ENCODE measurements around the gene TNNT2.

The TNNT2 gene

DNA sequence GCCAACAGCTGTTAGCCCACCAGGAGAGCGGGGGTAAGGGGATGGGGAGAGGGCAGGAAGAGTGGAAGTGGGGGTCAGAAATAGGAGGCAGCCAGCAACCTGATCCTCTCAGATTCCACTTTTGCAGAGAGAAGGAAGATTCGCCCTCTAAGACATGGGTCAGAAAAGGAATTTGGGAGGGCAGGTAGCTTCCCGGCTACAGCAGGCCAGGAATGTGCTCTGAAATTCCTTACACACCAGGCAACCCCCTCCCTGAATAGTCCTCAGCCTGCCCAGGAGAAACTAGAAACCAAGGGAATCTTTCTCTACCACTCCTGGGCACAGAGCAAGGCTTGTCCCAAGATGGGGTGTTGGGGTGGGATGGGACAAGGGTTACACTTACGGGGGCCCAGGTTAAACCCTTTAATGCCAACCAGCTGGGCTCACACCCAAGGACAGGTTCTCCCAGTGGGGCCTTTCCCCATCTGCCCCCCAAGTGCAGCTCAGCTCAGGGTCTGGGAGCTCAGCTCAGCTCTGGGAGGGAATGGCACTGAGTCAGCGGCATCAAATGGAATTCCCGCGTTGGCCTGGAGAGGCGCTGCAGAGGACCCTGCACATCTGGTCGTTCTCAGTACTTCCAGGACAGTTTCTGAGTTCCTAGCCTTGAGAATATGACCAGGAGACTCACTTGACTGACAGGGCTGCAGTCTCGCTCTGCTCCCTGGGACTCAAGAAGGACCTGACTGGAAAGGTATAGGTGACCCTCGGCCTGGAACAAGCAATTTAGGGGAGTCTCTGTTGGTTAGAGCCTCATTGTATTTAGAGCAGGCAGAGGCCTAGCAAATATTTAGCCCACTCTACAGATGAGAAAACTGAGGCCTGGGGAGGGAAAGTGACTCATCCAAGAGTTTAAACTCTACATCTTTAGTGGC is 761 bp downstream of the TNNT2 start:
- no peak for DNase-seq (ENCODE audit: low spot score)

GRCh38 chr1:201376107-201376463 is 1.4 kb downstream of the TNNT2 start:
- DNase-seq (ENCODE audit: low spot score): no peak

DNA sequence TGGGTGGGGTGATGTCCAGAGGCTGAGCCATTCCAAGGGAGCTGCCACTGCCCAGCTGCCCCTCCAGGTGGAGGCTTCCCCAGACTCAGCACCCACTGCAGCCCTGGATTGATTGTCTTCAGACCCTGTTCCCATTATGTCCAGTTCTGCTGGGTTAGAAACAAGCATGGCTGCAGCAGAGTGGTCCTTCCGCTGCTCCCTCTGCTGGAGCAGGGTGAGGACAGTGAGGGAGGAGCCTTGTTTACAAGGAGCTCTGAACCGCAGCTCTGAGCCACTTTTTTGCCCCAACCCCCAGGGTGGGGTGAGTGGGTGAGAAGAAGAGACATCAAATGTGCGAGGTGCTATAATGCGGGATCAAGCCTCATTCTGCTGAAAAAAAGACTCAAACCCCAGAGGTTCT is 2.3 kb downstream of the TNNT2 start:
- no peak for DNase-seq (ENCODE audit: low spot score)

- no peak for DNase-seq (ENCODE audit: low spot score)
Measured at GRCh38 chr1:201374364-201374763, 3.1 kb downstream of the TNNT2 start.

- no peak for DNase-seq (ENCODE audit: low spot score)
Measured at GRCh38 chr1:201371792-201372191, 5.7 kb downstream of the TNNT2 start.

GRCh38 chr1:201371276-201371675 is 6.2 kb downstream of the TNNT2 start:
- DNase-seq (ENCODE audit: low spot score): no peak

GRCh38 chr1:201370500-201370899 is 7.0 kb downstream of the TNNT2 start:
- no peak for DNase-seq (ENCODE audit: low spot score)

DNA sequence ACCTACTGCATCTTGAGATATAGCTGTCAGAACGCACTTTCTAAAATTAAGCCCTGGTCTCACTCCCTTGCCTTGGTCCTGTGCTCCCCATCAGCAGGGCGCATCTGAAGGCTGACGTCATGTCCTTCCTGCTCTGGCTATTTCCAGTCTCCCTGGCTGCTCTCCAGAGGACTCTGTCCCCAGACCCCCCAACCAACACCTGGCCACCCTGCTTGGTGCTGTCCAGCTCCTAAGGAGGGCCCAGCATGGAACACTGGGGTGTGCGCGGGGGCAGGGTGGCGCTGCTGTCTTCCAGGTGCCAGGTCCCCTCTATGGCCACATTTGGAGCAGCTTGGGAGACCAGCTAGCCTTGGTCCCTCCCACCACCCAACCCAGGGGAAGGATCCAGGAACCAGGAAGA is 8.3 kb downstream of the TNNT2 start:
- DNase-seq (ENCODE audit: low spot score): no peak

DNA sequence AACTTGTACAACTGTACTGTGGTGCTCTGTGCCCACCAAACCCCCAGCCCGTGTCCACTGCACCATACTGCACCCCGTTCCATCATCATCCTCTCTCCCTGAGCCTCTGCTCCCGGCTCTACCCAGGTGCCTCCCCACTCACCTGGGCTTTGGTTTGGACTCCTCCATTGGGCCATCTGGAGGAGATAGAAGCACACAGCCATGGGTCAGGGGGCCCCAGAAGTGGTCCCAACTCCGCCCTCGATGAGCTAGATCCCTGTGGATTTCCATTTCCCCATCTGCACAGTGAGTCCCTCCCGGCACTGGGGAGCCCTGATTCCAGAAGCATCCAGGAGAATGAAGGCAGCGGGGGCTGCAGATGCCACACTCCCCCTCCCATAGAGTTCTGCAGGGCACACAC is 10.8 kb downstream of the TNNT2 start:
- no peak for DNase-seq (ENCODE audit: low spot score)

DNA sequence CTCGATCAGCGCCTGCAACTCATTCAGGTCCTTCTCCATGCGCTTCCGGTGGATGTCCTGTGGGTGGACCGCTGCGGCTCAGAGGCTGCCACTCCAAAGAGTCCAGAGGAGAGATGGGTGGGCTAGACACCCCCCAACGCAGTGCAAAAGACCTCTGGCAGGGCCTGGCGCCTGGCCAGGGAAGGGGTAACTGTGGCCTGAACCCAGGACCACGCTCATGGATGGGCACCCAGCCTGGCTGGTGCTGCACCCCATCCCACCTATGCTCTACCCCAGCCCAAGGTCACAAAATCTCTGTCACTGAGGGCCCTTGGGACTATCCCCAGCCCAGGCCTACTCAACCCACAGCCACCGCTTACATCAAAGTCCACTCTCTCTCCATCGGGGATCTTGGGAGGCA is 12.2 kb downstream of the TNNT2 start:
- no peak for DNase-seq (ENCODE audit: low spot score)

DNA sequence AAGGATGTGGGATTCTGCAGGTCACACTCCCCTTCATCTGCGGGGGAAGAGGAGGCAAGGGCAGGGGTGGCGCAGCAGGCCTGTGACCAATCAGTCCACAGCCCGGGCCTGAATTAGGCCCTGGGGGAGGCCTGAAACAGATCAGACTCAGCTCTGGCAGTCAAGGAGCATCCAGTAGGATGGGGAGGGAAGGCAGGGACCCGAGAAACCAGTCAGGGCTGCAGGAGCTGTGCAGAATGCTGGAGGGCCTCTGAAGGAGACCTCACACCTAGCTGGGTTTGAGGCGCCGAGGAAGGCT is 12.7 kb downstream of the TNNT2 start:
- DNase-seq (ENCODE audit: low spot score): no peak

GRCh38 chr1:201363467-201363866 is 14.0 kb downstream of the TNNT2 start:
- no peak for DNase-seq (ENCODE audit: low spot score)

- DNase-seq (ENCODE audit: low spot score): no peak
Measured at GRCh38 chr1:201362906-201363305, 14.6 kb downstream of the TNNT2 start.

DNA sequence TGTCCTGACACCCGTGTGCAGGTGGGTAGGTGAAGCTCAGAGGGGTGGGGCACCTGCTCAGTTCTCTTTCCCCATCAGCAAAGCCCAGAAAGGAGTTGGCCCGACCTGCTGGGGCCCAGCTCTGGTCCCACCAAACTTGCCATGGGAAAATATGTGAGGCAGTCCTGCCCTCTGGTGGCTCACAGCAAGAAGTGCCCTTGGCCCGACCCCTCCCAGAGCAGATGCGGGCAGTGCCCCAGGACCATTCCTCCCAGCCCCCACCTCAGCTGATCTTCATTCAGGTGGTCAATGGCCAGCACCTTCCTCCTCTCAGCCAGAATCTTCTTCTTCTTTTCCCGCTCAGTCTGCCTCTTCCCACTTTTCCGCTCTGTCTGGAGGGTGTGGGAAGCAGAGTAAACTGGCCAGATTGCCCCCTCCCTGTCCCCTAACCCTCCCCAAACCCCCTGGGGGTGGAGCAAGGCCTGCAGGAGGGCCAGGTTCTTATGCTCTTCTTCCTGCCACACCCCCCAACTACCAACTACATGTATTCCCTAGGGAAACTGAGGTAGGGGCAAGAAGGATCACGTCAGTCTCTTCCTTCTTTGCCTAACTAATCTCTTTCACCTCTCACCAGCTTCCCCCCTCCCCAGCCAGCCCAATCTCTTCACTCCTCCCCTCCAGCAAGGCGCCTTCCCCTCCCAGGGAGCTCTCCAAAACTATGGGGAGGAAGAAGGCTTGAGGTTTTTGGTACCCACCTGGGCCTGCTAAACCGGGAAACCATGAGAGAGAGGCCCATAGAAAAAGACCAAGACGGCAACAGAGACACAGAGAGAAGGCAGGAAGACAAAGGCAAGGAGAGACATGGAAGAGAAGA is 15.6 kb downstream of the TNNT2 start:
- DNase-seq (ENCODE audit: low spot score): no peak

DNA sequence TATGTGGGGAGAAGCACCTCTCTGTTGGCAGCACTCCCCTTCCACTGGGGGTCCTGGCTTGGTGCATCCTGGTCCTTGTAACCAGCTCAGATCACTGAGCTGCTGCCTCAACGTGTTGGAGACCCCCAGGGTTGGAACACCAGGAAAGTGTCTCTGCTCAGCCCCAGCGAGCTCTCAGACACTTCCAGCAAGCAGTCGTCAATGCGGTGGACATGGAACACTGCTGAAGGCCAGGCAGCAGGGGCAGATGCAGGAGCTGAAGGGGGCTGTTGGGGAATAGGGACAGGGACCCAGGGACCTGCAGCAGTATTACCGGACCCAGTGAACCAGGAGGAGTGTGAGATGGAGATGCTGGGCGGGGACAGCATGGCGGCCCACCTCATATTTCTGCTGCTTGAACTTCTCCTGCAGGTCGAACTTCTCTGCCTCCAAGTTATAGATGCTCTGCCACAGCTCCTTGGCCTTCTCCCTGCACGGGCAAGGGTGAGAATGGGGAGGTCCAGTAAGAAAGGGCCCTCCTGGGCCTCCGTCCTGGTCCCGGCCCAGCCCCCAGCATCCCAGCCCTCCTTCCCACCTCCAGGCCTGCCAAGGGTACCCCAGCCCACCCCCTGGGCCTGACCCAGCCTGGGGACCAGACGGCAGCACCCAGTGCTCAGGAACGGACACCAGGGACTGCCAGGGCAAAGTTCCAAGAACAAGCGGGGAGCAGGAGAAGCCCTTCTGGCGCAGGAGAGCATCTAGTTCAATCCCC is 16.4 kb downstream of the TNNT2 start:
- no peak for DNase-seq (ENCODE audit: low spot score)

- no peak for DNase-seq (ENCODE audit: low spot score)
Measured at GRCh38 chr1:201360486-201360885, 17.0 kb downstream of the TNNT2 start.

GRCh38 chr1:201359873-201360210 is 17.6 kb downstream of the TNNT2 start:
- DNase-seq (ENCODE audit: low spot score): no peak

DNA sequence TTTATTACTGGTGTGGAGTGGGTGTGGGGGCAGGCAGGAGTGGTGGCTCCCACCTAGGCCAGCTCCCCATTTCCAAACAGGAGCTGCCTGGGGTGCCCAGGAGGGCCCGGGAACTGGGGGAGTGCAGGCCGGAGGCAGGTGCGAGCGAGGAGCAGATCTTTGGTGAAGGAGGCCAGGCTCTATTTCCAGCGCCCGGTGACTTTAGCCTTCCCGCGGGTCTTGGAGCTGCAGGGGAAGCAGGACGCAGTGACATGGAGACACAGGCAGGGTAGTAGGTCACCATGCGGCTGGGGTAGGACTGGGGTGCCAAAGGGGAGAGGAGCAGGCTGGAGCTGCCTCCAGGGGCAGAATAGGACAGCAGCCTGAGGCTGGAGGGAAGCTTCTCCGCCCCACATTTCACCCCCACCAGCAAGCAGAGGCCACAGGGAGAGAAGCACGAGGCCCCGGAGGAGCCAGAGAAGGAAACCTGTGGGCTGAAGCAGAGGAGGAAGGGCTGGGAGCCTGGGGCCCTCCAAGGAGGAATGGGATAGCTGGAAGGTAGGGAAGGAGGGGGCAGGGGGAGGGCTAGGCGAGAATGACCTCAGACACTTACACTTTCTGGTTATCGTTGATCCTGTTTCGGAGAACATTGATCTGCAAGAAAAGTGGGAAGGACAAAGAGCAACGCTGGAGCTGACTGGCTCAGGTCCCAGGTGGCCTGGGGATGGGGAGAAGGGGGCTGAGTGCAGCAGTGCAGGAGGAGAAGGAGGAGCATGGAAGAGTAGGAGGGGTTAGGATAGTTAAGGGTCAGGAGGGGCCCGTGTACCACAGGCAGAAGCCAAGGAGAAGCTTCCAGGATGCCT is 18.2 kb downstream of the TNNT2 start:
- no peak for DNase-seq (ENCODE audit: low spot score)

DNA sequence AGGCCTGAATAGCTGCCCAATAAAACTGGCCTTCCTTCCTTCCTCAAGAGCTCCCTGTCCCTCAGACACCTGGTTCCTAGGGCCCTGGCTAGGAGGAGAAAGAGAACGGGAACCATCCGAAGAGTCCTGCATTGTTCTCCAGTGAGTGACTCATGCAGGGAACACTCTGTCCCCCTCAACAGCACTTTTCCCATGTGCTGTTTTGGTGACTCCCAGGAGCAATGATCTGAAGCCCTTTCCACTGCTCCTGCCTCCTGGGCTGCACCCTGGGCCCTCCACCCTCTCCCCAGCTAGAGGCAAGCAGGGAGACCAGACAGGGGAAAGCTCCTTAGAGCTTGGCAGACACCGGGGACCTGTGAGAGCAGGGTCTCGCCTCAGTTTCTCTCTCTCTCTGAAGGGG is 18.9 kb downstream of the TNNT2 start:
- no peak for DNase-seq (ENCODE audit: low spot score)

GRCh38 chr1:201357636-201358348 is 19.7 kb downstream of the TNNT2 start:
- DNase-seq (ENCODE audit: low spot score): no peak

DNA sequence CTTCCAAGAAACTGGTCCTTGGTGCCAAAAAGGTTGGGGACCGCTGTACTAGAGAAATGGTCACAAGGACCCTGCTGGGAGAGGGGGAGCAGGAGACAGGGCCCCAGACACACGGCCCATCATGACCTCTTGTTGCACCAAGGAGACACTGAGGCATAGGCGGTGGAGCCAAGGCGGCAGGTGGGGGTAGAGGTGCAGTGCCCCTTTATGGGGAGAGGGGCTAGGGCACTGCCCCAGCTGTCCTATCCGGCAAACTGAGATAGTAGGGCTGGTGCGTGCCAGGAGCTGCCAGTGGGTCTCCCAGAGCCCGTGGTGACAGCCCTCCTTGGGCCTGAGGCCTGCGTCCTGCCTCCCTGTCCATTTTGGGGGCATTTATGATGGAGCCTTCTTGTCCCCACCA is 20.3 kb downstream of the TNNT2 start:
- DNase-seq (ENCODE audit: low spot score): no peak

Measured in CD4-positive, alpha-beta T cell treated with Interleukin-2 at 100 ng/mL for 4 hours (primary cell).